GM18858 (cell line): ENCODE measurements around the gene CCDC121.

Source experiments
- ATAC-seq: cut with Tn5 transposase; IDR thresholded peaks from one replicate; pipeline ENCODE4 v1.9.1; 2021; ENCODE audit not compliant: unreplicated experiment

The CCDC121 gene

GRCh38 chr2:27582695-27583389 lies 46.0 kb downstream of the CCDC121 start, which contains the start of gene ZNF512:
Gene ZNF512 (plus strand): TSS chr2:27583042. CDS start chr2:27583113, 71 bp downstream.
- ATAC-seq = peak; percentile 79

DNA sequence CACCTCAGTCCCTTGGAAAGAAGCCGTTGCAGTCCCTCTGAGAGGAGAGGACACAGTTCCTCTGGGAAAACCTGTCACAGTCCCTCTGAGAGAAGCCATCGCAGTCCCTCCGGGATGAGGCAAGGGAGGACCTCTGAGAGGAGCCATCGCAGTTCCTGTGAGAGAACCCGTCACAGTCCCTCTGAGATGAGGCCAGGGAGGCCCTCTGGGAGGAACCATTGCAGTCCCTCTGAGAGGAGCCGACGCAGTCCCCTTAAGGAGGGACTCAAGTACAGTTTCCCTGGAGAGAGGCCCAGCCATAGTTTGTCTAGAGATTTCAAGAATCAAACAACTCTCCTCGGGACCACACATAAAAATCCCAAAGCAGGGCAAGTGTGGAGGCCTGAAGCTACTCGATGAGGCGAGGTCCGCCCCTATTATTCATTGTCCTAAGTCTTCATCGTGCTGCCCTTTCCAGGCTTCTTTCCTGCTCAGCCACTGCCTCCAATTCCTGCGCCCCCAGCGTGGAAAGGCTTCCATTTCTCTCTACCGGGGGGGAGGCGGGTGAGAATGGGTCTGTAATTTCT lies 46.6 kb downstream of the CCDC121 start:
- no peak for ATAC-seq

- no peak for ATAC-seq
These were observed 47.2 kb downstream of the CCDC121 start for GRCh38 chr2:27581417-27582128.
